Caco-2 (cell line): Measurements from ENCODE around the gene HYKK. TPM values are rescaled to one million over a fixed set of nuclear protein-coding genes. Genes with fewer than 3 reads are reported as not detected.

Source experiments
- BruUV-seq: library from RNA; stranded (reverse); fragments of 400-500 nt; replicated peaks from 2 replicates; lab custom pipeline; 2021; lab: Mats Ljungman, UMichigan
- CTCF ChIA-PET: fragments of 300-600 bp; sonication (Branson Sonifier 250); formaldehyde crosslinking; loops from one replicate; lab custom pipeline; 2022; ENCODE audit warnings: antibody characterized with exemption; lab: Charles Lee
- POLR2A ChIA-PET: fragments of 300-600 bp; sonication (Branson Sonifier 250); formaldehyde crosslinking; loops from one replicate; lab custom pipeline; 2022; ENCODE audit warnings: antibody characterized with exemption; lab: Charles Lee
- DNase-seq, 2 experiments: peaks; one replicate each; pipeline versions ENCODE4 v3.0.0 to v3.0.0-alpha.2; 2020 to 2022
- H3K27me3 ChIP-seq: replicated peaks from 2 replicates; pipeline ENCODE4 v1.6.0; 2011; ENCODE audit warnings: low read length; ENCODE audit not compliant: control insufficient read depth, insufficient read depth
- H3K36me3 ChIP-seq: 2 replicates; pipeline ENCODE4 v1.5.1; 2011; ENCODE audit warnings: low read length; ENCODE audit not compliant: control insufficient read depth, insufficient read depth
- H3K4me1 ChIP-seq: fragments of 250-450 bp; sonication (Bioruptor Pico); 2 replicates; pipeline ENCODE4 v1.5.1; 2020; ENCODE audit warnings: mild to moderate bottlenecking
- H3K4me3 ChIP-seq: 2 replicates; pipeline ENCODE4 v1.5.1; 2011; ENCODE audit warnings: low read depth, mild to moderate bottlenecking, control low read depth, low read length
- H3K9me3 ChIP-seq: fragments of 250-450 bp; sonication (Bioruptor Pico); 2 replicates; pipeline ENCODE4 v1.5.1; 2020; ENCODE audit warnings: mild to moderate bottlenecking, moderate library complexity
- H3K27ac Mint-ChIP-seq: one replicate; pipeline ENCODE4 v1.8.0; 2022; ENCODE audit warnings: mixed read lengths; ENCODE audit not compliant: unreplicated experiment
- H3K27me3 Mint-ChIP-seq: one replicate; pipeline ENCODE4 v1.8.0; 2022; ENCODE audit warnings: mixed read lengths; ENCODE audit not compliant: insufficient read depth, unreplicated experiment
- H3K36me3 Mint-ChIP-seq: one replicate; pipeline ENCODE4 v1.8.0; 2022; ENCODE audit warnings: mild to moderate bottlenecking, mixed read lengths; ENCODE audit not compliant: insufficient read depth, unreplicated experiment
- H3K4me1 Mint-ChIP-seq: one replicate; pipeline ENCODE4 v1.8.0; 2022; ENCODE audit warnings: low read depth, mixed read lengths; ENCODE audit not compliant: unreplicated experiment
- H3K4me3 Mint-ChIP-seq: one replicate; pipeline ENCODE4 v1.8.0; 2022; ENCODE audit warnings: mild to moderate bottlenecking, moderate library complexity, mixed read lengths; ENCODE audit not compliant: unreplicated experiment
- H3K9me3 Mint-ChIP-seq: one replicate; pipeline ENCODE4 v1.8.0; 2022; ENCODE audit warnings: mixed read lengths; ENCODE audit not compliant: unreplicated experiment
- intact Hi-C: fragments of 100-400 bp; cut with micrococcal nuclease; formaldehyde crosslinking; loops from one replicate; pipeline ENCODE4 v1.10.0; 2022; ENCODE audit not compliant: unreplicated experiment
- total RNA-seq: library from RNA; stranded (reverse); gene quantifications from 2 replicates; pipeline ENCODE4 v1.2.3, GENCODE V29; 2022
- TF ChIP-seq, protein P1 (sequence below), 2 experiments: fragments of 200-600 bp in 1 of 2; IDR thresholded peaks; 1 replicate in 1 of 2; 2 replicates in 1 of 2; pipeline versions ENCODE4 v1.5.1 to v1.8.0; 2011 to 2022; ENCODE audit warnings: antibody characterized with exemption in 1 of 2, control low read depth in 1 of 2, inconsistent platforms in 1 of 2, low read depth in 1 of 2, low read length in 1 of 2, mild to moderate bottlenecking in 1 of 2, moderate library complexity in 1 of 2; ENCODE audit not compliant: insufficient read depth in 1 of 2, severe bottlenecking in 1 of 2, unreplicated experiment in 1 of 2

The HYKK gene
- total RNA-seq, 1 experiment from 2014 or later: 6.5 TPM

DNA sequence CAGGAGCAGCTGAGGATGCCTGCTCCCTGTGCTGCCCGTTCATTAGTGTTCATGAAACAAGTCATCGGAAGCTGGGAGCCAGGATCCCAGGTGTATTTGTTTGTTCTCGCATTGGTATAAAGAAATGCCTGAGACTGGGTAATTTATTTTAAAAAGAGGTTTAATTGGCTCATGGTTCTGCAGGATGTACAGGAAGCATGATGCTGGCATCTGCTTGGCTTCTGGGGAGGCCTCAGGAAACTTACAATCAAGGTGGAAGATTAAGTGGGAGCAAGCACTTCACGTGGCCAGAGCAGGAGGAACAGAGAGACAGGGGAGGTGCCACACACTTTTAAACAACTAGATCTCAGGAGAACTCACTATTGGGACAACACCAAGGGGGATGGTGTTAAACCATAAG lies 5.5 kb upstream of the HYKK start:
- Mint-ChIP-seq H3K27me3 (no peaks in the 10 kb centered on the region), H3K9me3 (no peaks in the 10 kb centered on the region), H3K4me3 (no peak overlapping the region), H3K36me3 (peaks cover 43% of the 10 kb centered on the region), H3K27ac (no peak overlapping the region), H3K4me1 (peaks cover 7% of the 10 kb centered on the region)
- TF ChIP-seq, protein P1, sequence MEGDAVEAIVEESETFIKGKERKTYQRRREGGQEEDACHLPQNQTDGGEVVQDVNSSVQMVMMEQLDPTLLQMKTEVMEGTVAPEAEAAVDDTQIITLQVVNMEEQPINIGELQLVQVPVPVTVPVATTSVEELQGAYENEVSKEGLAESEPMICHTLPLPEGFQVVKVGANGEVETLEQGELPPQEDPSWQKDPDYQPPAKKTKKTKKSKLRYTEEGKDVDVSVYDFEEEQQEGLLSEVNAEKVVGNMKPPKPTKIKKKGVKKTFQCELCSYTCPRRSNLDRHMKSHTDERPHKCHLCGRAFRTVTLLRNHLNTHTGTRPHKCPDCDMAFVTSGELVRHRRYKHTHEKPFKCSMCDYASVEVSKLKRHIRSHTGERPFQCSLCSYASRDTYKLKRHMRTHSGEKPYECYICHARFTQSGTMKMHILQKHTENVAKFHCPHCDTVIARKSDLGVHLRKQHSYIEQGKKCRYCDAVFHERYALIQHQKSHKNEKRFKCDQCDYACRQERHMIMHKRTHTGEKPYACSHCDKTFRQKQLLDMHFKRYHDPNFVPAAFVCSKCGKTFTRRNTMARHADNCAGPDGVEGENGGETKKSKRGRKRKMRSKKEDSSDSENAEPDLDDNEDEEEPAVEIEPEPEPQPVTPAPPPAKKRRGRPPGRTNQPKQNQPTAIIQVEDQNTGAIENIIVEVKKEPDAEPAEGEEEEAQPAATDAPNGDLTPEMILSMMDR (IDR thresholded peaks at IDR 0.05; ENCODE audit: insufficient read depth in 1 of 2, low read depth in 1 of 2, low read length in 1 of 2, severe bottlenecking in 1 of 2, unreplicated experiment in 1 of 2): no peak
- ChIA-PET POLR2A (no interaction called here), CTCF (interaction anchor here (0.6 kb wide), 1 partner anchor 37 kb away, joined by 6 read pairs; no protein-coding TSS in a partner anchor)
- no peaks in the 10 kb centered on the region for H3K4me1 ChIP-seq
- no peaks in the 10 kb centered on the region for H3K36me3 ChIP-seq
- H3K4me3 ChIP-seq: no peak overlapping the region
- no peak for DNase-seq
- no peaks in the 10 kb centered on the region for H3K27me3 ChIP-seq
- intact Hi-C loops: no loop called here
- no peaks in the 10 kb centered on the region for H3K9me3 ChIP-seq
- no TSS peak for BruUV-seq

DNA sequence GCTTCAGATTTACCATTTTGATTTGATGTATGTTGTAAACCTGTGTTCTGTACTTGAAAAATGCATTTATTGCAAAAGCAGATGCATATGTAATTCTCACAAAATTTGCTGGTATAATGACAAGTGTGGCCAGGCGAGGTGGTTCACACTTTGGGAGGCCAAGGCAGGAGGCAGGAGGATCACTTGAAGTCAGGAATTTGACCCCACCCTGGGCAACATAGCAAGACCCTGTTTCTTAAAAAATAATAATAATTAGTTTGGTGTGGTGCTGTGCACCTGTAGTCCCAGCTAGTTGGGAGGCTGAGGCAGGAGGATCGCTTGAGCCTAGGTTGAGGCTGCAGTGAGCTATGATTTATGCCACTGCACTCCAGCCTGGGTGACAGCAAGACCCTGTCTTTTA lies 4.7 kb upstream of the HYKK start:
- H3K9me3 ChIP-seq: no peaks in the 10 kb centered on the region
- POLR2A ChIA-PET: no interaction called here
- no peak overlapping the region for H3K27ac Mint-ChIP-seq
- H3K9me3 Mint-ChIP-seq: no peaks in the 10 kb centered on the region
- H3K4me1 ChIP-seq: no peaks in the 10 kb centered on the region
- H3K4me3 ChIP-seq: no peak overlapping the region
- peaks cover 7% of the 10 kb centered on the region for H3K4me1 Mint-ChIP-seq
- no peak for DNase-seq
- intact Hi-C loops: no loop called here
- no peak overlapping the region for H3K4me3 Mint-ChIP-seq
- BruUV-seq: no TSS peak
- no peaks in the 10 kb centered on the region for H3K27me3 ChIP-seq
- H3K36me3 ChIP-seq: no peaks in the 10 kb centered on the region
- H3K27me3 Mint-ChIP-seq: no peaks in the 10 kb centered on the region
- H3K36me3 Mint-ChIP-seq: peaks cover 46% of the 10 kb centered on the region
- TF ChIP-seq, protein P1 (IDR thresholded peaks at IDR 0.05; ENCODE audit: insufficient read depth in 1 of 2, low read depth in 1 of 2, low read length in 1 of 2, severe bottlenecking in 1 of 2, unreplicated experiment in 1 of 2): no peak
- CTCF ChIA-PET: no interaction called here

DNA sequence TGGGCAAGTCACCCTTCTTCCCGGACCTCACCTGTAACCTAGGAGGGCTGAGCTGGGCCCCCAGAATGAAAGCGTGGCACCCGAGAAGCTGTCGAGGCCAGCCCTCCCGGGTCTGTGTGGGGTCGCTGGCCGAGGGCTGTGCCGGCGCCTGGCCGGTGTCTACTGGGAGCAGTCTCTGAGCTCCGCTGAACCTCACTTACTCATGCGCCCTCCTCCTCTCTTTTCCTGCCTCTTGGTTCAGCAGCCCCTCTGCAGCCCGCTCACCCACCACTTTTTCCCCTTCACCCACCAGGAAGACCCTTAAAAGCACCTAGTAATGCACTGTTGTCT lies 419 bp downstream of the HYKK start:
- Mint-ChIP-seq H3K27me3 (no peaks in the 10 kb centered on the region), H3K27ac (peak overlapping the region; percentile 39), H3K9me3 (no peaks in the 10 kb centered on the region), H3K4me3 (peak overlapping the region; percentile 80), H3K4me1 (peaks cover 7% of the 10 kb centered on the region), H3K36me3 (peaks cover 15% of the 10 kb centered on the region)
- no peaks in the 10 kb centered on the region for H3K9me3 ChIP-seq
- TSS peak; percentile 43 for BruUV-seq
- no peaks in the 10 kb centered on the region for H3K36me3 ChIP-seq
- H3K4me3 ChIP-seq: peak overlapping the region; percentile 77
- ChIA-PET CTCF (interaction anchor here (1.4 kb wide), 1 partner anchor 33 kb away, joined by 4 read pairs; the partner anchor contains the start of gene PSMA4), POLR2A (interaction anchor here (0.6 to 1.3 kb wide), 3 partner anchors 58 to 370 kb away, joined by 3 to 12 read pairs (median 5); partner anchors contain the start of genes CHRNA5 and IREB2)
- DNase-seq: no peak
- intact Hi-C loops: loop anchor here (1.0 kb wide), 2 partner anchors 33 to 69 kb away; partner anchors contain the start of genes IREB2 and PSMA4
- no peaks in the 10 kb centered on the region for H3K27me3 ChIP-seq
- H3K4me1 ChIP-seq: 0 out of 2 replicates have a peak, but pooled peaks cover 4% of the 10 kb centered on the region
- TF ChIP-seq, protein P1 (IDR thresholded peaks at IDR 0.05; ENCODE audit: insufficient read depth in 1 of 2, low read depth in 1 of 2, low read length in 1 of 2, severe bottlenecking in 1 of 2, unreplicated experiment in 1 of 2): no peak
